Natural killer cell (primary cell): ENCODE results near the gene BCL2L15. TPM values are rescaled to one million over a fixed set of nuclear protein-coding genes. Genes with fewer than 3 reads are reported as not detected.

ENCODE experiments used
- ATAC-seq, 3 donors: fragments of 150-1000 bp in 2 of 3; fragments of 200-7000 bp in 1 of 3; cut with Tn5 transposase; 1 replicate in 1 of 3; 2 replicates in 2 of 3; pipeline ENCODE4 v1.10.0; 2021; ENCODE audit warnings: mild to moderate bottlenecking in 2 of 3, moderate library complexity in 2 of 3
- DNase-seq, 2 donors: peaks; one replicate each; pipeline versions ENCODE4 v3.0.0 to v3.0.0-alpha.2; 2013 to 2021; ENCODE audit warnings: mixed read lengths in 1 of 2
- H3K27ac ChIP-seq: one replicate; pipeline ENCODE4 v1.5.1; 2013; ENCODE audit warnings: mild to moderate bottlenecking, low read length
- H3K27me3 ChIP-seq: one replicate; pipeline ENCODE4 v1.6.1; 2013; ENCODE audit warnings: low read length; ENCODE audit not compliant: control insufficient read depth, insufficient read depth
- H3K36me3 ChIP-seq: one replicate; pipeline ENCODE4 v1.6.1; 2013; ENCODE audit warnings: low read length; ENCODE audit not compliant: control insufficient read depth, insufficient read depth
- H3K4me1 ChIP-seq: one replicate; pipeline ENCODE4 v1.6.1; 2013; ENCODE audit warnings: low read length; ENCODE audit not compliant: control insufficient read depth, insufficient read depth
- H3K4me3 ChIP-seq: one replicate; pipeline ENCODE4 v1.5.1; 2013; ENCODE audit warnings: low read length
- H3K9me3 ChIP-seq: one replicate; pipeline ENCODE4 v1.6.1; 2013; ENCODE audit warnings: low read length; ENCODE audit not compliant: control insufficient read depth, insufficient read depth
- H3K27ac Mint-ChIP-seq, 2 donors: one replicate each; pipeline ENCODE4 v1.8.0; 2022; ENCODE audit warnings: mild to moderate bottlenecking in 2 of 2, mixed read lengths in 2 of 2, moderate library complexity in 1 of 2
- H3K27me3 Mint-ChIP-seq, 2 donors: one replicate each; pipeline ENCODE4 v1.8.0; 2022; ENCODE audit warnings: low read depth in 2 of 2, mixed read lengths in 2 of 2
- H3K36me3 Mint-ChIP-seq: one replicate; pipeline ENCODE4 v1.8.0; 2022; ENCODE audit warnings: mixed read lengths
- H3K4me1 Mint-ChIP-seq, 2 donors: one replicate each; pipeline ENCODE4 v1.8.0; 2022; ENCODE audit warnings: mixed read lengths in 2 of 2
- H3K4me3 Mint-ChIP-seq: one replicate; pipeline ENCODE4 v1.8.0; 2022; ENCODE audit warnings: mild to moderate bottlenecking, moderate library complexity, mixed read lengths
- H3K9me3 Mint-ChIP-seq, 2 donors: one replicate each; pipeline ENCODE4 v1.8.0; 2022; ENCODE audit warnings: mixed read lengths in 2 of 2
- CTCF ChIP-seq: fragments of 200-600 bp; IDR thresholded peaks from one replicate; pipeline ENCODE4 v1.8.0; 2022; ENCODE audit warnings: antibody characterized with exemption
- WGBS: methylation state at CpG from one replicate; pipeline ENCODE4 v1.1.7; 2013; ENCODE audit warnings: missing lambda C conversion rate; ENCODE audit not compliant: insufficient coverage; 5-methylcytosine and 5-hydroxymethylcytosine counted together
- intact Hi-C: fragments of 100-400 bp; cut with micrococcal nuclease; formaldehyde crosslinking; loops from one replicate; pipeline ENCODE4 v1.14.2; 2022
- total RNA-seq, 4 donors: library from RNA; stranded (reverse); fragments of 120-200 nt in 1 of 4; gene quantifications; one replicate each; pipeline versions ENCODE4 v1.2.3 to v1.2.4, GENCODE V29; 2013 to 2022

The BCL2L15 gene
- total RNA-seq, 3 donors from 2014 or later (not counting 1 experiment from before 2014, with no cell fraction given) = 0.88 to 2.1 (median 1.5) TPM

DNA sequence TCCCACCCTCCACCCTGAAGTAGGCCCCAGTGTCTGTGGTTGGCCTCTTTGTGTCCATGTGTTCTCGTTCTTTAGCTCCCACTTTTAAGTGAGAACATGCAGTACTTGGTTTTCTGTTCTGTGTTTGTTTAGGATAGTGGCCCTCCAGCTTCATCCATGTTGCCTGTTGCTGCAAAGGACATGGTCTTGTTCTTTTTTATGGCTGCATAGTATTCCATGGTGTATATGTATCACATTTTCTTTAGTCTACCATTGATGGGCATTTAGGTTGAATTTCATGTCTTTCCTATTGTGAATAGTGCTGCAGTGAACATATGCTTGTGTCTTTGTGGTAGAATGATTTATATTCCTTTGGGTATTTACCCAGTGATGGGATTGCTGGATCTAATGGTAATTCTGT is 47.8 kb upstream of the BCL2L15 start:
- H3K27me3 ChIP-seq = no peaks in the 10 kb centered on the region
- Mint-ChIP-seq H3K4me3 (peak overlapping the region; percentile 78), H3K27ac (peak overlapping the region; percentile 79 to 99), H3K27me3 (no peaks in the 10 kb centered on the region), H3K4me1 (peaks cover 82 to 90% of the 10 kb centered on the region in 2 donors), H3K9me3 (no peaks in the 10 kb centered on the region), H3K36me3 (no peaks in the 10 kb centered on the region)
- no peak for TF ChIP-seq CTCF
- ATAC-seq = no peak
- peaks cover 61% of the 10 kb centered on the region for H3K4me1 ChIP-seq
- WGBS = 71% methylated on average over 1 of the region's 1 CpG
- H3K36me3 ChIP-seq = no peaks in the 10 kb centered on the region
- H3K4me3 ChIP-seq = no peak overlapping the region
- no peaks in the 10 kb centered on the region for H3K9me3 ChIP-seq
- DNase-seq = no peak
- intact Hi-C loops = no loop called here
- peak overlapping the region; percentile 67 for H3K27ac ChIP-seq

GRCh38 chr1:113934511-113935055 is 47.2 kb upstream of the BCL2L15 start:
- Histone ChIP-seq H3K9me3 (no peaks in the 10 kb centered on the region), H3K36me3 (no peaks in the 10 kb centered on the region), H3K27me3 (no peaks in the 10 kb centered on the region), H3K4me3 (no peak overlapping the region), H3K27ac (peak overlapping the region; percentile 67), H3K4me1 (peaks cover 57% of the 10 kb centered on the region)
- H3K27ac Mint-ChIP-seq = peak overlapping the region; percentile 96 to 99
- peaks cover 79 to 86% of the 10 kb centered on the region in 2 donors for H3K4me1 Mint-ChIP-seq
- DNase-seq (peak in 1 of 2 donors; percentile 26), ATAC-seq (no peak)
- no peaks in the 10 kb centered on the region for H3K27me3 Mint-ChIP-seq
- peak overlapping the region; percentile 66 for H3K4me3 Mint-ChIP-seq
- H3K36me3 Mint-ChIP-seq = no peaks in the 10 kb centered on the region
- intact Hi-C loops = loop anchor here (5.0 kb wide), 1 partner anchor 573 kb away; no protein-coding TSS in a partner anchor
- TF ChIP-seq CTCF = no peak
- H3K9me3 Mint-ChIP-seq = no peaks in the 10 kb centered on the region
- WGBS = 43% methylated on average over 5 of the region's 5 CpGs

- Histone ChIP-seq H3K27me3 (no peaks in the 10 kb centered on the region), H3K9me3 (no peaks in the 10 kb centered on the region), H3K36me3 (no peaks in the 10 kb centered on the region), H3K4me1 (peaks cover 53% of the 10 kb centered on the region), H3K27ac (peak overlapping the region; percentile 67), H3K4me3 (no peak overlapping the region)
- ATAC-seq = no peak
- TF ChIP-seq CTCF = no peak
- Mint-ChIP-seq H3K4me3 (peak overlapping the region; percentile 66), H3K27ac (peak overlapping the region; percentile 96 to 99), H3K36me3 (no peaks in the 10 kb centered on the region), H3K27me3 (no peaks in the 10 kb centered on the region), H3K9me3 (no peaks in the 10 kb centered on the region), H3K4me1 (peaks cover 77 to 80% of the 10 kb centered on the region in 2 donors)
- DNase-seq = no peak
- intact Hi-C loops = loop anchor here (5.0 kb wide), 1 partner anchor 573 kb away; no protein-coding TSS in a partner anchor
These were observed 46.6 kb upstream of the BCL2L15 start for GRCh38 chr1:113934006-113934405.

DNA sequence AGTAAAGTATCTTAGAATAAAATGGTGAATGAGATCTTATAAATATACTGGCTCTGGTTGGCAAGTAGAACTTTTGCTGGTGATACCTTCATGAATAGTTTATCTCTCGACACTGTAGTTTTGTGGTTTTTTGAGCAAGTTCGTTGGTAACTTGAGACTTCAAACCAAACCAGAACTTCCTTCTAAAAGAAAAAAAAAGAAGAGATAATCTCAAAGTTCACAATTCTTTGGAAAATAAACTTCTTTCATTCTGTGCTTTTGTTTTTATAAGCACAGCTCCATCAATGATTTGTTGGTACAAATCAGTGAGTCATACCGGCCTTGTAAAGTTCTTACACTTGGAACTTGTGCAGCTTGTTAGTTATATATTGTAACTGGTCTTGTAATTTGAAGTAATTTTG is 44.1 kb upstream of the BCL2L15 start:
- Histone ChIP-seq H3K4me3 (peak overlapping the region; percentile 80), H3K27ac (peak overlapping the region; percentile 98), H3K9me3 (no peaks in the 10 kb centered on the region), H3K4me1 (peaks cover 41% of the 10 kb centered on the region), H3K27me3 (no peaks in the 10 kb centered on the region), H3K36me3 (no peaks in the 10 kb centered on the region)
- ATAC-seq (no peak), DNase-seq (peak in 1 of 2 donors; percentile 74)
- H3K9me3 Mint-ChIP-seq = no peaks in the 10 kb centered on the region
- H3K27ac Mint-ChIP-seq = peak overlapping the region; percentile 96 to 99
- H3K4me3 Mint-ChIP-seq = peak overlapping the region; percentile 98
- no peak for TF ChIP-seq CTCF
- H3K27me3 Mint-ChIP-seq = no peaks in the 10 kb centered on the region
- peaks cover 70 to 73% of the 10 kb centered on the region in 2 donors for H3K4me1 Mint-ChIP-seq
- no peaks in the 10 kb centered on the region for H3K36me3 Mint-ChIP-seq
- intact Hi-C loops = loop anchor here (2.0 to 5.0 kb wide), 4 partner anchors 15 to 825 kb away; partner anchors contain the start of gene CSDE1
- 8% methylated on average over 1 of the region's 3 CpGs for WGBS
